Thyroid gland (tissue), 4 donors: ENCODE data around the gene FOXS1. TPM values are rescaled to one million over a fixed set of nuclear protein-coding genes. Genes with fewer than 3 reads are reported as not detected.

Experiments
- DNase-seq, 2 donors: peaks; one replicate each; pipeline ENCODE4 v3.0.0-alpha.2; 2019
- H3K27ac ChIP-seq, 3 donors: fragments of 200-600 bp; sonication (generic); 1 replicate in 2 of 3; 2 replicates in 1 of 3; pipeline ENCODE4 v1.5.1; 2016 to 2019; ENCODE audit warnings: mild to moderate bottlenecking in 1 of 3, moderate library complexity in 1 of 3
- H3K27me3 ChIP-seq: fragments of 200-600 bp; sonication (generic); one replicate; pipeline ENCODE4 v1.5.1; 2019
- H3K36me3 ChIP-seq, 2 donors: fragments of 200-600 bp; sonication (generic); one replicate each; pipeline ENCODE4 v1.5.1; 2016 to 2019
- H3K4me1 ChIP-seq, 2 donors: fragments of 200-600 bp; sonication (generic); one replicate each; pipeline ENCODE4 v1.5.1; 2017 to 2019
- H3K4me3 ChIP-seq, 3 donors: fragments of 200-600 bp; sonication (generic); replicated peaks in 1 of 3; 1 replicate in 2 of 3; 2 replicates in 1 of 3; pipeline ENCODE4 v1.5.1; 2016; ENCODE audit warnings: mild to moderate bottlenecking in 1 of 3
- H3K9me3 ChIP-seq: fragments of 200-600 bp; sonication (generic); one replicate; pipeline ENCODE4 v1.5.1; 2017
- CTCF ChIP-seq, 6 experiments: fragments of 200-600 bp in 3 of 6; fragments of 450-650 bp in 3 of 6; sonication (generic) in 3 of 6; IDR thresholded peaks; one replicate each; pipeline ENCODE4 v1.5.1; 2016 to 2019; ENCODE audit warnings: antibody characterized with exemption in 6 of 6, mild to moderate bottlenecking in 2 of 6, inconsistent platforms in 1 of 6, moderate library complexity in 1 of 6
- POLR2A ChIP-seq, 2 donors: fragments of 450-650 bp; IDR thresholded peaks; one replicate each; pipeline ENCODE4 v1.6.1; 2017; ENCODE audit warnings: antibody characterized with exemption in 2 of 2, mild to moderate bottlenecking in 2 of 2, moderate library complexity in 1 of 2
- whole genome bisulfite sequencing, 2 donors: methylation state at CpG; one replicate each; pipeline ENCODE4 v1.1.5; 2017; 5-methylcytosine and 5-hydroxymethylcytosine counted together
- intact Hi-C: fragments of 100-400 bp; cut with DNase I; formaldehyde crosslinking; loops from one replicate; pipeline ENCODE4 v1.15.1; 2023
- total RNA-seq, 4 donors: library from RNA; depleted of rRNA; stranded (reverse); fragments of >200 nt; gene quantifications; one replicate each; pipeline ENCODE4 v1.2.3, GENCODE V29; 2016

Gene FOXS1
- total RNA-seq, 4 donors from 2014 or later: 0.44 to 1.0 TPM; not detected in 2

- WGBS, 2 donors: 91 to 94% methylated on average over 7 to 9 of the region's 9 CpGs
- no peak for DNase-seq
- intact Hi-C loops: no loop called here
- no peaks in the 10 kb centered on the region for H3K36me3 ChIP-seq
- no peaks in the 10 kb centered on the region for H3K27me3 ChIP-seq
- H3K9me3 ChIP-seq: no peaks in the 10 kb centered on the region
- TF ChIP-seq POLR2A (IDR thresholded peaks at IDR 0.05) (no peak), CTCF (IDR thresholded peaks at IDR 0.05) (no peak)
- no peak overlapping the region for H3K27ac ChIP-seq
- H3K4me3 ChIP-seq: no peak overlapping the region
- H3K4me1 ChIP-seq: peaks cover 10 to 19% of the 10 kb centered on the region in 2 donors
Measured at GRCh38 chr20:31863296-31864085, 18.1 kb upstream of the FOXS1 start.

GRCh38 chr20:31862506-31862905 lies 17.1 kb upstream of the FOXS1 start:
- Histone ChIP-seq H3K4me3 (no peak overlapping the region), H3K4me1 (peaks cover 10 to 19% of the 10 kb centered on the region in 2 donors), H3K27me3 (no peaks in the 10 kb centered on the region), H3K27ac (no peak overlapping the region), H3K36me3 (no peaks in the 10 kb centered on the region), H3K9me3 (no peaks in the 10 kb centered on the region)
- DNase-seq: no peak
- intact Hi-C loops: no loop called here
- WGBS, 2 donors: 79 to 91% methylated on average over 7 to 8 of the region's 8 CpGs
- TF ChIP-seq CTCF (IDR thresholded peaks at IDR 0.05) (no peak), POLR2A (IDR thresholded peaks at IDR 0.05) (no peak)

GRCh38 chr20:31862157-31862470 lies 16.7 kb upstream of the FOXS1 start:
- intact Hi-C loops: no loop called here
- Histone ChIP-seq H3K36me3 (no peaks in the 10 kb centered on the region), H3K27ac (no peak overlapping the region), H3K4me1 (peaks cover 10 to 19% of the 10 kb centered on the region in 2 donors), H3K27me3 (no peaks in the 10 kb centered on the region), H3K4me3 (no peak overlapping the region), H3K9me3 (no peaks in the 10 kb centered on the region)
- DNase-seq: no peak
- WGBS, 2 donors: 74 to 82% methylated on average over 5 of the region's 5 CpGs
- TF ChIP-seq POLR2A (IDR thresholded peaks at IDR 0.05) (no peak), CTCF (IDR thresholded peaks at IDR 0.05) (no peak)

- peak; percentile 54 to 60 for DNase-seq
- no peaks in the 10 kb centered on the region for H3K27me3 ChIP-seq
- 13 to 17% methylated on average over 21 to 28 of the region's 60 CpGs for WGBS, 2 donors
- H3K27ac ChIP-seq: no peak overlapping the region
- H3K36me3 ChIP-seq: no peaks in the 10 kb centered on the region
- intact Hi-C loops: no loop called here
- no peak for TF ChIP-seq CTCF (IDR thresholded peaks at IDR 0.05)
- no peak for TF ChIP-seq POLR2A (IDR thresholded peaks at IDR 0.05)
- no peaks in the 10 kb centered on the region for H3K9me3 ChIP-seq
- H3K4me3 ChIP-seq: peak overlapping the region in 2 of 3 donors; percentile 22 to 46
- H3K4me1 ChIP-seq: peaks cover 10 to 19% of the 10 kb centered on the region in 2 donors
Measured at GRCh38 chr20:31861385-31862156, 16.2 kb upstream of the FOXS1 start.

- H3K9me3 ChIP-seq: no peaks in the 10 kb centered on the region
- peak in 1 of 2 donors; percentile 14 for DNase-seq
- H3K4me3 ChIP-seq: peak overlapping the region in 2 of 3 donors; percentile 22 to 46
- H3K4me1 ChIP-seq: peaks cover 10 to 19% of the 10 kb centered on the region in 2 donors
- 0% methylated on average over 8 of the region's 20 CpGs; no CpG with 5 or more reads in 1 of the 2 donors for WGBS, 2 donors
- H3K27me3 ChIP-seq: no peaks in the 10 kb centered on the region
- no peaks in the 10 kb centered on the region for H3K36me3 ChIP-seq
- intact Hi-C loops: no loop called here
- H3K27ac ChIP-seq: no peak overlapping the region
- TF ChIP-seq CTCF (IDR thresholded peaks at IDR 0.05) (no peak), POLR2A (IDR thresholded peaks at IDR 0.05) (no peak)
Measured at GRCh38 chr20:31861135-31861384, 15.7 kb upstream of the FOXS1 start.
